H1 (cell line): ENCODE results near the gene UBTD1. TPM values are rescaled to one million over a fixed set of nuclear protein-coding genes. Genes with fewer than 3 reads are reported as not detected.

ENCODE experiments used
- CTCF ChIA-PET: fragments of 300-600 bp; sonication (Branson Sonifier 250); formaldehyde crosslinking; loops from one replicate; lab custom pipeline; 2021; ENCODE audit not compliant: partially characterized antibody; lab: Charles Lee
- POLR2A ChIA-PET: fragments of 300-600 bp; sonication (Branson Sonifier 250); formaldehyde crosslinking; loops from one replicate; lab custom pipeline; 2021; ENCODE audit warnings: inconsistent platforms; ENCODE audit not compliant: partially characterized antibody; lab: Charles Lee
- DNase-seq, 2 experiments: peaks; one replicate each; pipeline versions ENCODE4 v3.0.0 to v3.0.0-alpha.2; 2010 to 2022; ENCODE audit warnings: low spot score in 2 of 2, low read depth in 1 of 2, mixed read lengths in 1 of 2
- FAIRE-seq: peaks from 2 replicates; lab custom pipeline; 2011; peaks lifted over from hg19 to GRCh38; lab: Jason Lieb, UNC
- H2AFZ ChIP-seq: 2 replicates; pipeline ENCODE4 v1.8.1; 2012; ENCODE audit warnings: low read length, inconsistent platforms
- H2AK5ac ChIP-seq: 2 replicates; pipeline ENCODE4 v1.6.1; 2013; ENCODE audit warnings: low read depth, low read length
- H2BK120ac ChIP-seq: replicated peaks from 2 replicates; pipeline ENCODE3; 2013; ENCODE audit warnings: low read depth, low read length, inconsistent platforms
- H2BK12ac ChIP-seq: 2 replicates; pipeline ENCODE4 v1.6.1; 2013; ENCODE audit warnings: low read depth, low read length
- H2BK15ac ChIP-seq: 2 replicates; pipeline ENCODE4 v1.6.1; 2013; ENCODE audit warnings: low read length
- H2BK20ac ChIP-seq: 2 replicates; pipeline ENCODE4 v1.6.1; 2013; ENCODE audit warnings: low read length
- H2BK5ac ChIP-seq: 2 replicates; pipeline ENCODE4 v1.6.1; 2013; ENCODE audit warnings: low read depth, low read length
- H3K14ac ChIP-seq: 2 replicates; pipeline ENCODE4 v1.6.1; 2013; ENCODE audit warnings: inconsistent platforms; ENCODE audit not compliant: insufficient read length
- H3K18ac ChIP-seq: 2 replicates; pipeline ENCODE4 v1.6.1; 2013; ENCODE audit warnings: low read length; ENCODE audit errors: extremely low read depth
- H3K23ac ChIP-seq: 2 replicates; pipeline ENCODE4 v1.6.1; 2013; ENCODE audit warnings: inconsistent platforms; ENCODE audit not compliant: insufficient read length
- H3K23me2 ChIP-seq: 2 replicates; pipeline ENCODE4 v1.6.1; 2013; ENCODE audit warnings: low read depth, low read length
- H3K27ac ChIP-seq: 2 replicates; pipeline ENCODE4 v1.6.1; 2011; ENCODE audit warnings: low read depth, low read length, inconsistent platforms
- H3K27me3 ChIP-seq, 4 experiments: replicated peaks in 1 of 4; 1 replicate in 1 of 4; 2 replicates in 3 of 4; pipeline versions ENCODE4 v1.6.1 to v1.8.1; 2011 to 2013; ENCODE audit warnings: low read length in 3 of 4, mild to moderate bottlenecking in 3 of 4, inconsistent platforms in 2 of 4, mixed read lengths in 2 of 4, moderate library complexity in 1 of 4; ENCODE audit not compliant: control insufficient read depth in 3 of 4, insufficient read depth in 3 of 4; ENCODE audit errors: extremely low read depth in 1 of 4
- H3K36me3 ChIP-seq, 4 experiments: 2 replicates each; pipeline versions ENCODE4 v1.6.1 to v1.8.1; 2011 to 2013; ENCODE audit warnings: mild to moderate bottlenecking in 4 of 4, low read length in 3 of 4, moderate library complexity in 2 of 4, control low read depth in 1 of 4, inconsistent platforms in 1 of 4; ENCODE audit not compliant: insufficient read depth in 4 of 4, control insufficient read depth in 2 of 4
- H3K4ac ChIP-seq: replicated peaks from 2 replicates; pipeline ENCODE3; 2013; ENCODE audit warnings: low read length, low read depth, mixed read lengths, inconsistent platforms; ENCODE audit not compliant: insufficient read length
- H3K4me1 ChIP-seq, 4 experiments: replicated peaks in 1 of 4; 1 replicate in 1 of 4; 2 replicates in 3 of 4; pipeline versions ENCODE4 v1.6.1 to v1.8.1; 2011 to 2013; ENCODE audit warnings: low read length in 3 of 4, inconsistent platforms in 2 of 4, mixed read lengths in 1 of 4; ENCODE audit not compliant: insufficient read depth in 4 of 4, control insufficient read depth in 3 of 4
- H3K4me2 ChIP-seq, 2 experiments: 2 replicates each; pipeline versions ENCODE4 v1.6.1 to v1.8.1; 2011 to 2013; ENCODE audit warnings: low read depth in 2 of 2, low read length in 2 of 2, control low read depth in 1 of 2, inconsistent platforms in 1 of 2, mild to moderate bottlenecking in 1 of 2; ENCODE audit not compliant: insufficient read depth in 1 of 2
- H3K4me3 ChIP-seq, 4 experiments: fragments of 200-600, 300-600 bp in 1 of 4; sonication (generic), shearing (Covaris generic), sonication (Bioruptor Twin) in 1 of 4; 2 replicates each; pipeline versions ENCODE4 v1.5.1 to v1.8.1; 2011 to 2016; ENCODE audit warnings: low read length in 4 of 4, low read depth in 3 of 4, control low read depth in 2 of 4, inconsistent platforms in 2 of 4, mild to moderate bottlenecking in 2 of 4, mixed read lengths in 1 of 4, moderate library complexity in 1 of 4; ENCODE audit not compliant: insufficient read depth in 2 of 4; ENCODE audit errors: extremely low read depth in 1 of 4
- H3K56ac ChIP-seq: replicated peaks from 2 replicates; pipeline ENCODE3; 2013; ENCODE audit warnings: low read depth, mild to moderate bottlenecking, mixed read lengths, low read length, inconsistent platforms; ENCODE audit not compliant: insufficient read length
- H3K79me1 ChIP-seq: 2 replicates; pipeline ENCODE4 v1.6.1; 2013; ENCODE audit warnings: low read depth, low read length, control low read depth
- H3K79me2 ChIP-seq, 2 experiments: 2 replicates each; pipeline versions ENCODE4 v1.6.1 to v1.8.1; 2012 to 2013; ENCODE audit warnings: low read length in 2 of 2, mild to moderate bottlenecking in 2 of 2, inconsistent platforms in 1 of 2; ENCODE audit not compliant: insufficient read depth in 2 of 2, control insufficient read depth in 1 of 2
- H3K9ac ChIP-seq, 4 experiments: replicated peaks in 1 of 4; 1 replicate in 1 of 4; 2 replicates in 3 of 4; pipeline versions ENCODE4 v1.6.1 to v1.8.1; 2011 to 2013; ENCODE audit warnings: low read depth in 3 of 4, low read length in 3 of 4, control low read depth in 2 of 4, mild to moderate bottlenecking in 2 of 4, moderate library complexity in 2 of 4, inconsistent platforms in 1 of 4; ENCODE audit errors: extremely low read depth in 1 of 4
- H3K9me3 ChIP-seq, 2 experiments: 2 replicates each; pipeline versions ENCODE4 v1.6.1 to v1.8.1; 2012 to 2013; ENCODE audit warnings: mild to moderate bottlenecking in 2 of 2, moderate library complexity in 2 of 2, control low read depth in 1 of 2, inconsistent platforms in 1 of 2, low read depth in 1 of 2, low read length in 1 of 2, mixed read lengths in 1 of 2; ENCODE audit not compliant: insufficient read depth in 2 of 2
- H4K20me1 ChIP-seq, 2 experiments: replicated peaks in 1 of 2; 2 replicates each; pipeline versions ENCODE3 to v1.8.1; 2011 to 2013; ENCODE audit warnings: inconsistent platforms in 2 of 2, low read length in 2 of 2, mild to moderate bottlenecking in 1 of 2; ENCODE audit not compliant: insufficient read depth in 2 of 2, control insufficient read depth in 1 of 2
- H4K5ac ChIP-seq: 2 replicates; pipeline ENCODE4 v1.6.1; 2013; ENCODE audit warnings: low read length, low read depth, mixed read lengths, inconsistent platforms; ENCODE audit not compliant: insufficient read length
- H4K8ac ChIP-seq: 2 replicates; pipeline ENCODE4 v1.8.0; 2013; ENCODE audit warnings: mild to moderate bottlenecking, moderate library complexity, low read length, inconsistent platforms; ENCODE audit not compliant: insufficient read depth; ENCODE audit errors: extremely low read depth
- H4K91ac ChIP-seq: replicated peaks from 2 replicates; pipeline ENCODE3; 2013; ENCODE audit warnings: low read length, mixed read lengths, inconsistent platforms; ENCODE audit not compliant: insufficient read length
- BACH1 ChIP-seq: IDR thresholded peaks from 2 replicates; pipeline ENCODE4 v1.6.1; 2012; ENCODE audit warnings: low read length, improper control_type of control experiment
- BCL11A ChIP-seq, 2 experiments: IDR thresholded peaks; one replicate each; pipeline ENCODE4 v1.6.1; 2011; ENCODE audit warnings: low read depth in 2 of 2, low read length in 2 of 2, mild to moderate bottlenecking in 2 of 2
- CBX8 ChIP-seq: fragments of 300-800, 300-1000 bp; sonication (generic); IDR thresholded peaks from 2 replicates; pipeline ENCODE4 v1.7.1; 2016; ENCODE audit warnings: low read depth, low read length, borderline replicate concordance
- EP300 ChIP-seq, 2 experiments: IDR thresholded peaks; 1 replicate in 1 of 2; 2 replicates in 1 of 2; pipeline ENCODE4 v1.6.1; 2011 to 2012; ENCODE audit warnings: low read depth in 2 of 2, low read length in 2 of 2, mild to moderate bottlenecking in 2 of 2, borderline replicate concordance in 1 of 2, inconsistent platforms in 1 of 2, moderate library complexity in 1 of 2
- EZH2 ChIP-seq: fragments of 200-600 bp; sonication (generic); IDR thresholded peaks from 2 replicates; pipeline ENCODE4 v1.7.1; 2012; ENCODE audit warnings: low read depth, mild to moderate bottlenecking, moderate library complexity, low read length, inconsistent platforms; ENCODE audit not compliant: severe bottlenecking
- GTF2F1 ChIP-seq: IDR thresholded peaks from 2 replicates; pipeline ENCODE4 v1.6.1; 2012; ENCODE audit warnings: low read depth, low read length, improper control_type of control experiment, borderline replicate concordance
- KDM4A ChIP-seq: IDR thresholded peaks from one replicate; pipeline ENCODE4 v1.7.1; 2012; ENCODE audit warnings: low read depth, mild to moderate bottlenecking, moderate library complexity, low read length, inconsistent platforms; ENCODE audit not compliant: severe bottlenecking
- KDM5A ChIP-seq: fragments of 200-600 bp; IDR thresholded peaks from 2 replicates; pipeline ENCODE4 v1.7.1; 2012; ENCODE audit warnings: mild to moderate bottlenecking, low read length, inconsistent platforms, mixed read lengths
- MAFK ChIP-seq: IDR thresholded peaks from 2 replicates; pipeline ENCODE4 v1.6.1; 2012; ENCODE audit warnings: low read depth, mild to moderate bottlenecking, improper control_type of control experiment, low read length
- MAX ChIP-seq: IDR thresholded peaks from 2 replicates; pipeline ENCODE4 v1.6.1; 2012; ENCODE audit warnings: inconsistent platforms
- PHF8 ChIP-seq: fragments of 200-600 bp; sonication (generic); conservative IDR thresholded peaks from 2 replicates; pipeline ENCODE4 v1.7.1; 2012; ENCODE audit warnings: low read depth, mild to moderate bottlenecking, inconsistent platforms, low read length, moderate library complexity
- SIN3A ChIP-seq, 2 experiments: IDR thresholded peaks in 1 of 2; conservative IDR thresholded peaks in 1 of 2; 2 replicates each; pipeline ENCODE4 v1.6.1; 2011 to 2012; ENCODE audit warnings: low read length in 2 of 2, improper control_type of control experiment in 1 of 2, low read depth in 1 of 2, mild to moderate bottlenecking in 1 of 2
- SP1 ChIP-seq: IDR thresholded peaks from 2 replicates; pipeline ENCODE4 v1.6.1; 2011; ENCODE audit warnings: low read depth, low read length
- WGBS, 2 experiments: shearing (Covaris generic) in 1 of 2; methylation state at CpG; one replicate each; pipeline versions ENCODE4 v1.1.6 to v1.1.7; 2013 to 2015; ENCODE audit warnings: low lambda C conversion rate in 2 of 2, mixed read lengths in 2 of 2, inconsistent platforms in 1 of 2, low coverage in 1 of 2, missing lambda C conversion rate in 1 of 2; ENCODE audit not compliant: insufficient replicate concordance in 2 of 2, insufficient coverage in 1 of 2, insufficient read length in 1 of 2; ENCODE audit errors: extremely low coverage in 1 of 2, missing lambda C conversion rate in 1 of 2; 5-methylcytosine and 5-hydroxymethylcytosine counted together
- polyA plus RNA-seq, 7 experiments: library from polyadenylated mRNA; depleted of rRNA in 3 of 7; stranded (reverse) in 5 of 7; unstranded in 2 of 7; fragments of >200 nt in 5 of 7; fragments of 200-250 nt in 2 of 7; gene quantifications; 1 replicate in 5 of 7; 2 replicates in 1 of 7; 4 replicates in 1 of 7; pipeline versions ENCODE4 v1.2.1 to v1.2.3, GENCODE V29; 2011 to 2013; ENCODE audit warnings: missing spikeins in 2 of 7, mixed read lengths in 2 of 7
- total RNA-seq: library from RNA; stranded (reverse); fragmentation: NEBNext Ultra II Directional; extraction: Animal tissue kit (Norgen Biotek cat#: 25700); gene quantifications from 2 replicates; pipeline ENCODE4 v1.2.1, GENCODE V29; 2021

UBTD1 gene
- total and polyA plus RNA-seq, 2 of the 8 experiments (the other 6 are each of a cell fraction or from before 2014, with no cell fraction given) = 22.3 to 36.2 TPM

- no peak overlapping the region for H3K27ac ChIP-seq
- H3K4me3 ChIP-seq = no peak overlapping the region
- no peak overlapping the region for H2BK120ac ChIP-seq
- DNase-seq = no peak
- H2AK5ac ChIP-seq = no peak overlapping the region
- no peak overlapping the region for H4K91ac ChIP-seq
- H3K79me1 ChIP-seq = no peaks in the 10 kb centered on the region
- no peak overlapping the region for H3K4me2 ChIP-seq
- H4K20me1 ChIP-seq = no peaks in the 10 kb centered on the region
- H3K18ac ChIP-seq = no peak overlapping the region
- H4K5ac ChIP-seq = no peak overlapping the region
- H2AFZ ChIP-seq = no peak overlapping the region
- POLR2A ChIA-PET = no interaction called here
- no peak overlapping the region for H2BK20ac ChIP-seq
- 91% methylated on average over 6 of the region's 6 CpGs; no CpG with 5 or more reads in 1 of the 2 experiments for WGBS, 2 experiments
- H3K79me2 ChIP-seq = no peaks in the 10 kb centered on the region
- H2BK12ac ChIP-seq = 0 out of 2 replicates have a peak overlapping the region, but pooled peaks have one; percentile 39
- H4K8ac ChIP-seq = peak overlapping the region; percentile 45; the same call in 1 of the 2 replicates
- H3K9ac ChIP-seq = no peak overlapping the region
- peaks cover 0 to 2% (median under 1%) of the 10 kb centered on the region in 4 experiments; a peak in 1 of 7 replicates for H3K4me1 ChIP-seq
- no peak for FAIRE-seq
- no peaks in the 10 kb centered on the region for H3K23me2 ChIP-seq
- no peaks in the 10 kb centered on the region for H3K36me3 ChIP-seq
- H3K4ac ChIP-seq = no peak overlapping the region
- TF ChIP-seq BCL11A (IDR thresholded peaks at IDR 0.05; ENCODE audit: low read depth in 2 of 2, low read length in 2 of 2) (no peak), KDM4A (no peak), SP1 (no peak), EZH2 (no peak), GTF2F1 (no peak), SIN3A (conservative IDR thresholded peaks at IDR 0.05 in 1 of 2, IDR thresholded peaks at IDR 0.05 in 1 of 2; ENCODE audit: low read depth in 1 of 2, low read length in 2 of 2) (no peak), CBX8 (no peak), EP300 (IDR thresholded peaks at IDR 0.05; ENCODE audit: borderline replicate concordance in 1 of 2, low read depth in 2 of 2, low read length in 2 of 2) (no peak), BACH1 (no peak), KDM5A (no peak), PHF8 (no peak), MAFK (no peak), MAX (no peak)
- H2BK5ac ChIP-seq = peak overlapping the region; percentile 24; the same call in 1 of the 2 replicates
- no peaks in the 10 kb centered on the region for H3K9me3 ChIP-seq
- CTCF ChIA-PET = interaction anchor here (1.3 to 4.3 kb wide), 6 partner anchors 11 to 135 kb away, joined by 4 to 24 read pairs (median 4); partner anchors contain the start of genes ANKRD2 and HOGA1
- H2BK15ac ChIP-seq = no peak overlapping the region
- H3K56ac ChIP-seq = no peak overlapping the region
- H3K23ac ChIP-seq = no peak overlapping the region
- H3K27me3 ChIP-seq = no peaks in the 10 kb centered on the region
- no peak overlapping the region for H3K14ac ChIP-seq
Measured at GRCh38 chr10:97599272-97599619, 100.5 kb downstream of the UBTD1 start.
